Measurements from ENCODE around the gene GHR. TPM values are rescaled to one million over a fixed set of nuclear protein-coding genes. Genes with fewer than 3 reads are reported as not detected.
"Not testable (repeated sequence)": the region's sequence is repeated elsewhere in the genome, so short reads cannot be mapped to it uniquely, and the experiment has no call there.

GHR gene
- total RNA-seq, 4 donors from 2014 or later: 2.0 to 6.0 (median 3.8) TPM

DNA sequence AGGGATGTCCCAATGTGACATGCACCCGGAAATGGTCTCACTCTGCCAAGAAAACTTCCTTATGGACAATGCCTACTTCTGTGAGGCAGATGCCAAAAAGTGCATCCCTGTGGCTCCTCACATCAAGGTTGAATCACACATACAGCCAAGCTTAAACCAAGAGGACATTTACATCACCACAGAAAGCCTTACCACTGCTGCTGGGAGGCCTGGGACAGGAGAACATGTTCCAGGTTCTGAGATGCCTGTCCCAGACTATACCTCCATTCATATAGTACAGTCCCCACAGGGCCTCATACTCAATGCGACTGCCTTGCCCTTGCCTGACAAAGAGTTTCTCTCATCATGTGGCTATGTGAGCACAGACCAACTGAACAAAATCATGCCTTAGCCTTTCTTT is 295.8 kb downstream of the GHR start:
- DNase-seq: no peak
- H3K36me3 ChIP-seq: peaks cover 0 to 9% (median 0%) of the 10 kb centered on the region in 3 donors
- no peak overlapping the region for H3K4me3 ChIP-seq
- no peaks in the 10 kb centered on the region for H3K27me3 ChIP-seq
- H3K4me1 ChIP-seq: no peaks in the 10 kb centered on the region
- TF ChIP-seq, protein P1, sequence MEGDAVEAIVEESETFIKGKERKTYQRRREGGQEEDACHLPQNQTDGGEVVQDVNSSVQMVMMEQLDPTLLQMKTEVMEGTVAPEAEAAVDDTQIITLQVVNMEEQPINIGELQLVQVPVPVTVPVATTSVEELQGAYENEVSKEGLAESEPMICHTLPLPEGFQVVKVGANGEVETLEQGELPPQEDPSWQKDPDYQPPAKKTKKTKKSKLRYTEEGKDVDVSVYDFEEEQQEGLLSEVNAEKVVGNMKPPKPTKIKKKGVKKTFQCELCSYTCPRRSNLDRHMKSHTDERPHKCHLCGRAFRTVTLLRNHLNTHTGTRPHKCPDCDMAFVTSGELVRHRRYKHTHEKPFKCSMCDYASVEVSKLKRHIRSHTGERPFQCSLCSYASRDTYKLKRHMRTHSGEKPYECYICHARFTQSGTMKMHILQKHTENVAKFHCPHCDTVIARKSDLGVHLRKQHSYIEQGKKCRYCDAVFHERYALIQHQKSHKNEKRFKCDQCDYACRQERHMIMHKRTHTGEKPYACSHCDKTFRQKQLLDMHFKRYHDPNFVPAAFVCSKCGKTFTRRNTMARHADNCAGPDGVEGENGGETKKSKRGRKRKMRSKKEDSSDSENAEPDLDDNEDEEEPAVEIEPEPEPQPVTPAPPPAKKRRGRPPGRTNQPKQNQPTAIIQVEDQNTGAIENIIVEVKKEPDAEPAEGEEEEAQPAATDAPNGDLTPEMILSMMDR (IDR thresholded peaks at IDR 0.05): no peak
- TF ChIP-seq POLR2A (IDR thresholded peaks at IDR 0.05): no peak
- intact Hi-C loops (cut with DNase I): no loop called here
- H3K27ac ChIP-seq: no peak overlapping the region
- 78 to 80% methylated on average over 2 of the region's 2 CpGs for WGBS, 2 donors
- H3K9me3 ChIP-seq: no peaks in the 10 kb centered on the region

- Histone ChIP-seq H3K27me3 (no peaks in the 10 kb centered on the region), H3K4me3 (no peak overlapping the region), H3K27ac (no peak overlapping the region), H3K4me1 (no peaks in the 10 kb centered on the region), H3K36me3 (peaks cover 0 to 9% (median 0%) of the 10 kb centered on the region in 3 donors), H3K9me3 (no peaks in the 10 kb centered on the region)
- no peak for DNase-seq
- intact Hi-C loops (cut with DNase I): no loop called here
- WGBS, 2 donors: 67 to 80% methylated on average over 6 of the region's 6 CpGs
- no peak for TF ChIP-seq POLR2A (IDR thresholded peaks at IDR 0.05)
- TF ChIP-seq, protein P1 (IDR thresholded peaks at IDR 0.05): no peak
Measured at GRCh38 chr5:42720251-42720650, 297.0 kb downstream of the GHR start.

GRCh38 chr5:42721484-42721883 is 298.2 kb downstream of the GHR start:
- H3K27me3 ChIP-seq: no peaks in the 10 kb centered on the region
- H3K4me3 ChIP-seq: no peak overlapping the region
- H3K4me1 ChIP-seq: no peaks in the 10 kb centered on the region
- TF ChIP-seq POLR2A (IDR thresholded peaks at IDR 0.05): no peak
- H3K9me3 ChIP-seq: no peaks in the 10 kb centered on the region
- H3K27ac ChIP-seq: no peak overlapping the region
- intact Hi-C loops (cut with DNase I): no loop called here
- H3K36me3 ChIP-seq: peaks cover 0 to 9% (median 0%) of the 10 kb centered on the region in 3 donors
- DNase-seq: no peak

DNA sequence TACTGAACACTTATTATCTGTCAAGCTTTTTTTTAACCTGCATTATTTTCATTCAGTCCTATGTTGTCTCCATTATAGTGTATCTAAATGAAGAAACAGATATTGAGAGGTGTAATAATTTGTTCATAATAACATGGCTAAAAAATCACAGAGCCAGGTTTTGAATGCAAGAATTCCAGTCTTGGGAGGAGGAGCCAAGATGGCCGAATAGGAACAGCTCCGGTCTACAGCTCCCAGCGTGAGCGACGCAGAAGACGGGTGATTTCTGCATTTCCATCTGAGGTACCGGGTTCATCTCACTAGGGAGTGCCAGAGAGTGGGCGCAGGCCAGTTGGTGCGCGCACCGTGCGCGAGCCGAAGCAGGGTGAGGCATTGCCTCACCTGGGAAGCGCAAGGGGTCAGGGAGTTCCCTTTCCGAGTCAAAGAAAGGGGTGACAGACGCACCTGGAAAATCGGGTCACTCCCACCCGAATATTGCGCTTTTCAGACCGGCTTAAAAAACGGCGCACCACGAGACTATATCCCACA is 311.4 kb downstream of the GHR start:
- DNase-seq; H3K9me3 ChIP-seq; intact Hi-C loops (cut with DNase I); H3K4me3 ChIP-seq; H3K27ac ChIP-seq; H3K4me1 ChIP-seq; H3K36me3 ChIP-seq; H3K27me3 ChIP-seq: not testable (repeated sequence)
- WGBS, 2 donors: 88 to 94% methylated on average over 11 of the region's 24 CpGs

DNA sequence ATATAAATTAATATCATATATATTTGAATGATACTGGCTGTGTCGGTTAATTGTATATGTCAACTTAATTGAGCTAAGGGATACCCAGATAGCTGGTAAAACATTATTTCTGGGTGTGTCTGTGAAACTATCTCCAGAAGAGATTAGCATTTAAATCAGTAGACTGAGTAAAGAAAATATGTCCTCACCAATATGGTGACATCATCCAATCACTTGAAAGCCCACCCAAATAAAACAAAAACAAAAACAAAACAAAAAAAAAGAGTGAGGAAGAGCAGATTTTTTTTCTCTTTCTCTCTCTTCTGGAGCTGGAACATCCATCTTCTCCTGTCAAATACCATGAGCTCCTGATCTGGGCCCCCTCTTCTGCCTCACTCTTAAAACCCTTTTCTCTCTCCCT is 317.7 kb downstream of the GHR start:
- Histone ChIP-seq H3K4me3 (no peak overlapping the region), H3K9me3 (no peaks in the 10 kb centered on the region), H3K27me3 (no peaks in the 10 kb centered on the region), H3K27ac (no peak overlapping the region), H3K4me1 (no peaks in the 10 kb centered on the region), H3K36me3 (no peaks in the 10 kb centered on the region)
- no peak for DNase-seq
- intact Hi-C loops (cut with DNase I): no loop called here
- TF ChIP-seq POLR2A (IDR thresholded peaks at IDR 0.05): no peak
- TF ChIP-seq, protein P1 (IDR thresholded peaks at IDR 0.05): no peak
- WGBS, 2 donors: 89 to 96% methylated on average over 1 of the region's 1 CpG

GRCh38 chr5:42745426-42745825 is 322.2 kb downstream of the GHR start:
- no peaks in the 10 kb centered on the region for H3K27me3 ChIP-seq
- no peak for DNase-seq
- H3K4me1 ChIP-seq: peaks cover 0 to 4% (median 0%) of the 10 kb centered on the region in 3 donors
- H3K9me3 ChIP-seq: no peaks in the 10 kb centered on the region
- H3K36me3 ChIP-seq: no peaks in the 10 kb centered on the region
- 16 to 23% methylated on average over 4 of the region's 4 CpGs for WGBS, 2 donors
- no peak overlapping the region for H3K27ac ChIP-seq
- intact Hi-C loops (cut with DNase I): no loop called here
- H3K4me3 ChIP-seq: no peak overlapping the region
- TF ChIP-seq, protein P1 (IDR thresholded peaks at IDR 0.05): peak in 2 of 6 experiments; percentile 12 to 39
- no peak for TF ChIP-seq POLR2A (IDR thresholded peaks at IDR 0.05)
